Glutamatergic neuron (in vitro differentiated cells): ENCODE measurements around the gene ARHGAP12. TPM values are rescaled to one million over a fixed set of nuclear protein-coding genes. Genes with fewer than 3 reads are reported as not detected.

ENCODE experiments used
- DNase-seq: peaks from one replicate; pipeline ENCODE4 v3.0.0; 2022
- H3K27ac Mint-ChIP-seq: one replicate; pipeline ENCODE4 v1.8.0; 2020; ENCODE audit warnings: mild to moderate bottlenecking, mixed read lengths, inconsistent platforms; ENCODE audit not compliant: unreplicated experiment
- H3K27me3 Mint-ChIP-seq: one replicate; pipeline ENCODE4 v1.8.0; 2020; ENCODE audit warnings: mild to moderate bottlenecking, moderate library complexity, mixed read lengths, inconsistent platforms; ENCODE audit not compliant: unreplicated experiment
- H3K36me3 Mint-ChIP-seq: one replicate; pipeline ENCODE4 v1.8.0; 2020; ENCODE audit warnings: mild to moderate bottlenecking, mixed read lengths, inconsistent platforms; ENCODE audit not compliant: unreplicated experiment
- H3K4me1 Mint-ChIP-seq: one replicate; pipeline ENCODE4 v1.8.0; 2020; ENCODE audit warnings: mild to moderate bottlenecking, low read depth, mixed read lengths, inconsistent platforms; ENCODE audit not compliant: unreplicated experiment
- H3K4me3 Mint-ChIP-seq: one replicate; pipeline ENCODE4 v1.8.0; 2020; ENCODE audit warnings: mild to moderate bottlenecking, mixed read lengths, inconsistent platforms; ENCODE audit not compliant: unreplicated experiment
- H3K9me3 Mint-ChIP-seq: one replicate; pipeline ENCODE4 v1.8.0; 2020; ENCODE audit warnings: mild to moderate bottlenecking, moderate library complexity, mixed read lengths, inconsistent platforms; ENCODE audit not compliant: unreplicated experiment
- total RNA-seq: library from RNA; stranded (reverse); fragmentation: NEBNext Ultra II Directional; extraction: Animal tissue kit (Norgen Biotek cat#: 25700); gene quantifications from one replicate; pipeline ENCODE4 v1.2.1, GENCODE V29; 2021; ENCODE audit not compliant: unreplicated experiment
- TF ChIP-seq, protein P1 (sequence below): fragments of 200-600 bp; sonication (generic); IDR thresholded peaks from one replicate; pipeline ENCODE4 v1.5.0; 2021; ENCODE audit not compliant: partially characterized antibody, unreplicated experiment

ARHGAP12 gene
- total RNA-seq, 1 donor from 2014 or later = 41.9 TPM

DNA sequence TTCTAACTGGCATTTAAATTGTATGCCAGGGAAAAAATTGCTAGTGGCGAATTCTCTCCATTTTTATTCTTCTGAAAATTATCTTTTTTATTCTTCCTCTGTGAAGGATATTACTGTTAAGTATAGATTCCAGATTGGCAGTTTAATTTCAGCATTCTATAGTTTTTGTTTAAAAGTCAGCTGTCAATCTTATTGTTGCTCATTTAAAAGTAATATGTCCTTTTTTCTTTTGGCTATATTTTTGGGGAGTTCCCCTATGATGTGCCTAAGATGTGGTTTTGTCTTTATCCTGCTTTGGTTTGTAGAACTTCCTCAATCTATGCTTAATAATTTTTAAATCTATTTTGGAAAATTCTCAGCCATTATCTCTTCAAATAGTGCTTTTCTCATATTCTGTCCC is 135.9 kb downstream of the ARHGAP12 start:
- no peaks in the 10 kb centered on the region for H3K4me1 Mint-ChIP-seq
- H3K27me3 Mint-ChIP-seq = peaks cover 2% of the 10 kb centered on the region
- no peak overlapping the region for H3K4me3 Mint-ChIP-seq
- TF ChIP-seq, protein P1, sequence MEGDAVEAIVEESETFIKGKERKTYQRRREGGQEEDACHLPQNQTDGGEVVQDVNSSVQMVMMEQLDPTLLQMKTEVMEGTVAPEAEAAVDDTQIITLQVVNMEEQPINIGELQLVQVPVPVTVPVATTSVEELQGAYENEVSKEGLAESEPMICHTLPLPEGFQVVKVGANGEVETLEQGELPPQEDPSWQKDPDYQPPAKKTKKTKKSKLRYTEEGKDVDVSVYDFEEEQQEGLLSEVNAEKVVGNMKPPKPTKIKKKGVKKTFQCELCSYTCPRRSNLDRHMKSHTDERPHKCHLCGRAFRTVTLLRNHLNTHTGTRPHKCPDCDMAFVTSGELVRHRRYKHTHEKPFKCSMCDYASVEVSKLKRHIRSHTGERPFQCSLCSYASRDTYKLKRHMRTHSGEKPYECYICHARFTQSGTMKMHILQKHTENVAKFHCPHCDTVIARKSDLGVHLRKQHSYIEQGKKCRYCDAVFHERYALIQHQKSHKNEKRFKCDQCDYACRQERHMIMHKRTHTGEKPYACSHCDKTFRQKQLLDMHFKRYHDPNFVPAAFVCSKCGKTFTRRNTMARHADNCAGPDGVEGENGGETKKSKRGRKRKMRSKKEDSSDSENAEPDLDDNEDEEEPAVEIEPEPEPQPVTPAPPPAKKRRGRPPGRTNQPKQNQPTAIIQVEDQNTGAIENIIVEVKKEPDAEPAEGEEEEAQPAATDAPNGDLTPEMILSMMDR = no peak
- peaks cover 17% of the 10 kb centered on the region for H3K36me3 Mint-ChIP-seq
- no peak overlapping the region for H3K27ac Mint-ChIP-seq
- H3K9me3 Mint-ChIP-seq = peaks cover 2% of the 10 kb centered on the region
- no peak for DNase-seq

DNA sequence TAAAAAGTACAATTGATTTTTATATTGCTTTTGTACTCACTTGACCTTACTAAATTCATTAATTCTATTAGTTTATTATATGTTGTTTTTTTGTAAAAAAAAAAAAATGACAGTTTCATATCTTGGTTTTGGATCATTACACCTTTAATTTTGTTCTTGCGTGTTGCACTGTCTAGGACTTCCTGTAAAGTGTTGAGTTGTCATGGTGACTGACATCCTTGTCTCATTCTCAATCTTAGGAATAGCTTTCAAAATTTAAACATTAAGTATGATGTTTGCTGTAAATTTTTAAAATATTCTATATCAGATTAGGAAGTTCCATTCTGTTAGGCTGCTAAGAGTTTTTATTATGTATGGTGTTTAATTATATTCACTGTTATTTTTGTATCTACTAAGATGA is 139.1 kb downstream of the ARHGAP12 start:
- Mint-ChIP-seq H3K36me3 (peaks cover 17% of the 10 kb centered on the region), H3K4me3 (no peak overlapping the region), H3K9me3 (no peaks in the 10 kb centered on the region), H3K27ac (no peak overlapping the region), H3K4me1 (no peaks in the 10 kb centered on the region), H3K27me3 (peaks cover 2% of the 10 kb centered on the region)
- TF ChIP-seq, protein P1 = no peak
- no peak for DNase-seq

DNA sequence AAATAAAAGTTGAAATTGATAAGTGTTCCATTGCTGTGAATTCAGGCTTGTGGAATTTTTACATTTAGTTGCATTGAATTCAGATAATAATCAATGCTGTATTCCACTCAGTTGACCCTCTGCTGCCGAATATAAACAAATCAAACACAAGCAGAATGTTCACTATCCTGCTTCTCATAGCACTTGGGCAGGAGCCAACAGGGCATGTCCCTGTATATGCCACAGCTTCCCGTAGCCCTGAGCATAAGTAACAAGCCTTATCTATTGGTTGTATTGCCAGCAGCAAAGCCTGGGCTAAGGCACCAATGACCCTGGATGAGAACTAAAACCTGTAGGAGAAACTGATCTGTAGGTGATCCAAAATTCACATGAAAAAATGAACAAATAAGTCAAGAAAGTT is 145.9 kb downstream of the ARHGAP12 start:
- no peaks in the 10 kb centered on the region for H3K4me1 Mint-ChIP-seq
- H3K4me3 Mint-ChIP-seq = no peak overlapping the region
- no peak for DNase-seq
- H3K27ac Mint-ChIP-seq = no peak overlapping the region
- TF ChIP-seq, protein P1 = no peak
- no peaks in the 10 kb centered on the region for H3K9me3 Mint-ChIP-seq
- H3K27me3 Mint-ChIP-seq = no peaks in the 10 kb centered on the region
- H3K36me3 Mint-ChIP-seq = no peaks in the 10 kb centered on the region

DNA sequence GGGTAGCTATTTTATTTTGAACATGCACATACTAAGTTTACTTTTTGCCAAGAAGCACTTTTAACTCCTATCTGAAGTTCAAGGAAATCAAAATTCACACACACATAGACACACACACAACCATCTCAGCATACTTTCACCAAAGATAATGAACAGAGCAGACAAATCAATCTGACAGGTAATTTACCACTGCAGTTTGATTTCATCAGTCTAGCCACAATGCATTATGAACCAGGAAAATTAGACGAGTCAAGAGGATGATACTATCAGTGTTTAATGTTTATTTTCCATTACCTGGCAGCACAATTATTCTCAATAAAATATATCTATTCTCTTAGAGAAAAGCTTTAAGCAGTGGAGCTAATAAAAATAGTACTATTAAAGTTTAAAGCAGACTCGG is 147.9 kb downstream of the ARHGAP12 start:
- Mint-ChIP-seq H3K36me3 (peaks cover 6% of the 10 kb centered on the region), H3K27me3 (no peaks in the 10 kb centered on the region), H3K4me3 (no peak overlapping the region), H3K4me1 (no peaks in the 10 kb centered on the region), H3K27ac (no peak overlapping the region), H3K9me3 (peaks cover 4% of the 10 kb centered on the region)
- DNase-seq = no peak
- TF ChIP-seq, protein P1 = no peak

DNA sequence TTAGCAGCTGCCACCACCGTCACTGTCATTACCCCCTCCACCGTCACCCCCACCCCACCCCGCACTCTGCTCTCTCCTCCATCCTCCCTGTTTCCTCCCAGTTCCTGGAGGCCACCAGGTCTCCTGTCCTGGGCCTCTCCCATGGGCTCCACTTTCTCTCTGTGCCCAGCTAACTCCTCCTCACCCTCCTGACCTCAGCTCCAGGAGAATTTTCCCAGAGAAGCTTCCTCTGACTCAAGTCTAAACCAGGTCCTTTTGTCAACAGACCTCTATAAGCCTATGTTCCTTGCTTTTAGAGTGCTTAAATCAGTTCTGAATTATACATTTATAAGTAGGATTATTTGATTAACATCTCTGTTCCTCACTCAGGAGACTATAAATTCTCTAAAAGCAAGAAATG is 150.0 kb downstream of the ARHGAP12 start:
- TF ChIP-seq, protein P1 = no peak
- Mint-ChIP-seq H3K27ac (no peak overlapping the region), H3K4me3 (no peak overlapping the region), H3K4me1 (no peaks in the 10 kb centered on the region), H3K27me3 (no peaks in the 10 kb centered on the region), H3K36me3 (peaks cover 6% of the 10 kb centered on the region), H3K9me3 (peaks cover 4% of the 10 kb centered on the region)
- DNase-seq = no peak
